ENCODE data around the gene ADAM20. TPM values are rescaled to one million over a fixed set of nuclear protein-coding genes. Genes with fewer than 3 reads are reported as not detected.

Gene ADAM20
- 1 to 10 TPM in 2 of 4 donors, under 1 TPM in 2; 0.53 to 3.2 (median 1.4) TPM for total RNA-seq

- Histone ChIP-seq H3K27me3 (no peaks in the 10 kb centered on the region), H3K4me3 (no peak within 1 kb of the TSS), H3K9me3 (no peaks in the 10 kb centered on the region), H3K27ac (no peak within 1 kb of the TSS), H3K4me1 (no peaks in the 10 kb centered on the region), H3K36me3 (peaks cover 0 to 4% (median 0%) of the 10 kb centered on the region in 3 donors)
- TF ChIP-seq POLR2A (IDR thresholded peaks at IDR 0.05): no peak
- TF ChIP-seq, protein P1, sequence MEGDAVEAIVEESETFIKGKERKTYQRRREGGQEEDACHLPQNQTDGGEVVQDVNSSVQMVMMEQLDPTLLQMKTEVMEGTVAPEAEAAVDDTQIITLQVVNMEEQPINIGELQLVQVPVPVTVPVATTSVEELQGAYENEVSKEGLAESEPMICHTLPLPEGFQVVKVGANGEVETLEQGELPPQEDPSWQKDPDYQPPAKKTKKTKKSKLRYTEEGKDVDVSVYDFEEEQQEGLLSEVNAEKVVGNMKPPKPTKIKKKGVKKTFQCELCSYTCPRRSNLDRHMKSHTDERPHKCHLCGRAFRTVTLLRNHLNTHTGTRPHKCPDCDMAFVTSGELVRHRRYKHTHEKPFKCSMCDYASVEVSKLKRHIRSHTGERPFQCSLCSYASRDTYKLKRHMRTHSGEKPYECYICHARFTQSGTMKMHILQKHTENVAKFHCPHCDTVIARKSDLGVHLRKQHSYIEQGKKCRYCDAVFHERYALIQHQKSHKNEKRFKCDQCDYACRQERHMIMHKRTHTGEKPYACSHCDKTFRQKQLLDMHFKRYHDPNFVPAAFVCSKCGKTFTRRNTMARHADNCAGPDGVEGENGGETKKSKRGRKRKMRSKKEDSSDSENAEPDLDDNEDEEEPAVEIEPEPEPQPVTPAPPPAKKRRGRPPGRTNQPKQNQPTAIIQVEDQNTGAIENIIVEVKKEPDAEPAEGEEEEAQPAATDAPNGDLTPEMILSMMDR (IDR thresholded peaks at IDR 0.05): no peak
- no peak for DNase-seq
These were observed at the start of gene ADAM20 for GRCh38 chr14:70534904-70535303. Gene ADAM20 (minus strand): TSS chr14:70535004. CDS start chr14:70524757, 10,247 bp downstream.

DNA sequence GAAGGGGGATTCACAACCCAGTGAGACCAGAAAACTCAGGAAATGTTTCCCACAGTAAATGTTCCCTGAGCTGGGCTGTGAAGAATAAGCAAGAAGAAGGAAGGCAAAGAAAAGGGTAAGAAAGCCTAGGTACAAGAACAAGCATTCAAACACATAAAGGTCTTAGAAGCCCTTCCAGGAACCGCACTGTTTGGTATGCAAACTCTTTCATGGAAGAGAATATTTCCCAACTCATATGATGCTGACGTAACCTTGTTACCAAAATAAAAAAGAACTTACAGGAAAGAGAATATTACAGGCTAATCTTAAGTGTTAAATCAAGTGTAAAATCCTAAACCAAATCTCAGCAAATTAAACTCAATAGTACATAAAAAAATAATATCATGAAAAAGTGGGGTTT, 42.1 kb upstream of the ADAM20 start:
- H3K4me3 ChIP-seq: no peak overlapping the region
- H3K27ac ChIP-seq: no peak overlapping the region
- peaks cover 0 to 29% (median 0%) of the 10 kb centered on the region in 3 donors for H3K36me3 ChIP-seq
- no peaks in the 10 kb centered on the region for H3K27me3 ChIP-seq
- H3K9me3 ChIP-seq: no peaks in the 10 kb centered on the region
- no peaks in the 10 kb centered on the region for H3K4me1 ChIP-seq
- no peak for DNase-seq
- TF ChIP-seq POLR2A (IDR thresholded peaks at IDR 0.05): no peak
- TF ChIP-seq, protein P1 (IDR thresholded peaks at IDR 0.05): no peak

- no peak for DNase-seq
- TF ChIP-seq POLR2A (IDR thresholded peaks at IDR 0.05): no peak
- TF ChIP-seq, protein P1 (IDR thresholded peaks at IDR 0.05): no peak
- H3K4me3 ChIP-seq: no peak overlapping the region
- H3K36me3 ChIP-seq: peaks cover 0 to 4% (median 0%) of the 10 kb centered on the region in 3 donors
- H3K9me3 ChIP-seq: no peaks in the 10 kb centered on the region
- no peak overlapping the region for H3K27ac ChIP-seq
- H3K4me1 ChIP-seq: no peaks in the 10 kb centered on the region
- no peaks in the 10 kb centered on the region for H3K27me3 ChIP-seq
These were observed 38.2 kb upstream of the ADAM20 start for GRCh38 chr14:70573050-70573449.

DNA sequence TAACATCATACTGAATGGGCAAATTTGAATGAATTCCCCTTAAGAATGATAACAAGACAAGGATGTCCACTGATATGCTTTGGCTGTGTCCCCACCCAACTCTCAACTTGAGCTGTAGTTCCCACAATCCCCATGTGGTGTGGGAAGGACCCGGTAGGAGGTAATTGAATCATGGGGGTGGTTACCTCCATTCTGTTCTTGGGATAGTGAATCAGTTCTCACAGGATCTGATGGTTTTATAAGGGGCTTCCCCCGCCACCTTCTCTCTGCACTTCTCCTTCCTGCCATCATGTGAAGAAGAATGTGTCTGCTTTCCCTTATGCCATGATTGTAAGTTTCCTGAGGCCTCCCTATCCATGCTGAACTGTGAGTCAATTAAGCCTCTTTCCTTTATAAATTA, 36.3 kb upstream of the ADAM20 start:
- DNase-seq: no peak
- Histone ChIP-seq H3K27me3 (no peaks in the 10 kb centered on the region), H3K4me3 (no peak overlapping the region), H3K4me1 (no peaks in the 10 kb centered on the region), H3K36me3 (peaks cover 0 to 11% (median 0%) of the 10 kb centered on the region in 3 donors), H3K27ac (no peak overlapping the region), H3K9me3 (no peaks in the 10 kb centered on the region)
- TF ChIP-seq POLR2A (IDR thresholded peaks at IDR 0.05): no peak
- TF ChIP-seq, protein P1 (IDR thresholded peaks at IDR 0.05): no peak

DNA sequence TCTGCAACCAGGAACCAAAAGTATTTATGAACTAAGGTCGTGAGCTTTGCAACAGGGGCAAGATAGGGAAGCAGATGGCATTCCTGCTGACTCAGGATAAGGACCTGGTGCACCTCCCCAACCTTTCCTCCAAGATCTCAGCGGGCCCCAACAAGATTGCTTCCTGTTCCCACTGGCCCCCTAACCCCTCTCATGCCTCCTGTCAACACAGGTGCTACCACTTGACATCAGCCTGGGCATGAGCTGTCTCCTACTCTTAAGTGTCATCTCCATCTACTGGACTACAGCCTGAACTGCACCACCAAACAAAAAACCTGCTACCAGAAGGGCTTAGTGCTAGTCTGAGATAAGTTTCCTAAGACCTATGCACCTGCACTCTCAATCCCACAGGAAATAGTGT, 33.0 kb upstream of the ADAM20 start:
- Histone ChIP-seq H3K27me3 (no peaks in the 10 kb centered on the region), H3K4me1 (no peaks in the 10 kb centered on the region), H3K4me3 (no peak overlapping the region), H3K27ac (no peak overlapping the region), H3K9me3 (no peaks in the 10 kb centered on the region), H3K36me3 (peaks cover 0 to 34% (median 0%) of the 10 kb centered on the region in 3 donors)
- no peak for TF ChIP-seq POLR2A (IDR thresholded peaks at IDR 0.05)
- TF ChIP-seq, protein P1 (IDR thresholded peaks at IDR 0.05): peak in 4 of 6 experiments; percentile 18 to 56 (median 46)
- DNase-seq: peak in 1 of 3 donors; percentile 49

GRCh38 chr14:70563869-70564268, 29.1 kb upstream of the ADAM20 start:
- no peaks in the 10 kb centered on the region for H3K27me3 ChIP-seq
- H3K4me1 ChIP-seq: no peaks in the 10 kb centered on the region
- no peak for DNase-seq
- no peak overlapping the region for H3K27ac ChIP-seq
- TF ChIP-seq, protein P1 (IDR thresholded peaks at IDR 0.05): no peak
- TF ChIP-seq POLR2A (IDR thresholded peaks at IDR 0.05): no peak
- peaks cover 0 to 9% (median 2%) of the 10 kb centered on the region in 4 donors for H3K9me3 ChIP-seq
- H3K36me3 ChIP-seq: peaks cover 0 to 43% (median 0%) of the 10 kb centered on the region in 3 donors
- H3K4me3 ChIP-seq: no peak overlapping the region
